ENCODE results near the gene IL22.

IL22 gene

GRCh38 chr12:68253504-68253903, at the start of gene IL22:
IL22 (minus strand) TSS chr12:68253604; CDS start chr12:68253448, 156 bp downstream.
- DNase-seq: no peak

- DNase-seq: no peak
Measured at GRCh38 chr12:68297929-68298328, 44.5 kb upstream of the IL22 start.

- DNase-seq: no peak
Measured at GRCh38 chr12:68294251-68294650, 40.8 kb upstream of the IL22 start.

- DNase-seq: no peak
Measured at GRCh38 chr12:68293347-68293746, 39.9 kb upstream of the IL22 start.

- no peak for DNase-seq
Measured at GRCh38 chr12:68292151-68292943, 38.9 kb upstream of the IL22 start.

- DNase-seq: no peak
Measured at GRCh38 chr12:68291396-68292036, 38.1 kb upstream of the IL22 start.

- no peak for DNase-seq
Measured at GRCh38 chr12:68290126-68290525, 36.7 kb upstream of the IL22 start.

GRCh38 chr12:68287106-68287505, 33.7 kb upstream of the IL22 start:
- no peak for DNase-seq

- no peak for DNase-seq
Measured at GRCh38 chr12:68286396-68286795, 33.0 kb upstream of the IL22 start.

- DNase-seq: no peak
Measured at GRCh38 chr12:68285541-68285940, 32.1 kb upstream of the IL22 start.

- DNase-seq: no peak
Measured at GRCh38 chr12:68281322-68282077, 28.1 kb upstream of the IL22 start.

GRCh38 chr12:68280240-68280639, 26.8 kb upstream of the IL22 start:
- no peak for DNase-seq

GRCh38 chr12:68279227-68280054, 26.0 kb upstream of the IL22 start:
- no peak for DNase-seq

- no peak for DNase-seq
Measured at GRCh38 chr12:68276402-68276930, 23.1 kb upstream of the IL22 start.

GRCh38 chr12:68272732-68273131, 19.3 kb upstream of the IL22 start:
- no peak for DNase-seq

- no peak for DNase-seq
Measured at GRCh38 chr12:68271346-68271745, 17.9 kb upstream of the IL22 start.

GRCh38 chr12:68270358-68270757, 17.0 kb upstream of the IL22 start:
- DNase-seq: no peak

- DNase-seq: no peak
Measured at GRCh38 chr12:68269779-68270178, 16.4 kb upstream of the IL22 start.

- no peak for DNase-seq
Measured at GRCh38 chr12:68268967-68269366, 15.6 kb upstream of the IL22 start.

GRCh38 chr12:68267892-68268396, 14.5 kb upstream of the IL22 start:
- DNase-seq: no peak

GRCh38 chr12:68264857-68265256, 11.5 kb upstream of the IL22 start:
- no peak for DNase-seq

- DNase-seq: no peak
Measured at GRCh38 chr12:68264158-68264855, 10.9 kb upstream of the IL22 start.

All from activated T-cell treated with anti-CD3 and anti-CD28 coated beads, Interleukin-2, amount 50 U/mL, for 1 hour (primary cell).